H9 (cell line): ENCODE measurements around the gene RHBDF1. TPM values are rescaled to one million over a fixed set of nuclear protein-coding genes. Genes with fewer than 3 reads are reported as not detected.

Source experiments
- DNase-seq: peaks from one replicate; pipeline ENCODE4 v3.0.0-alpha.2; 2017
- H2AFZ ChIP-seq: one replicate; pipeline ENCODE4 v1.6.1; 2013; ENCODE audit warnings: mild to moderate bottlenecking, low read length, control low read depth, moderate library complexity
- H2AK5ac ChIP-seq: 2 replicates; pipeline ENCODE4 v1.6.1; 2013; ENCODE audit warnings: low read length, control low read depth, mixed read lengths; ENCODE audit not compliant: insufficient read length
- H2BK120ac ChIP-seq: one replicate; pipeline ENCODE4 v1.6.1; 2013; ENCODE audit warnings: low read depth, mild to moderate bottlenecking, low read length, control low read depth, inconsistent platforms; ENCODE audit not compliant: poor library complexity, severe bottlenecking
- H2BK12ac ChIP-seq: 2 replicates; pipeline ENCODE4 v1.6.1; 2013; ENCODE audit warnings: low read length, control low read depth, mixed read lengths, low read depth; ENCODE audit not compliant: insufficient read length
- H2BK15ac ChIP-seq: 2 replicates; pipeline ENCODE4 v1.6.1; 2013; ENCODE audit warnings: low read depth, low read length, control low read depth
- H2BK20ac ChIP-seq: one replicate; pipeline ENCODE4 v1.6.1; 2013; ENCODE audit warnings: low read depth, mild to moderate bottlenecking, low read length, control low read depth, inconsistent platforms; ENCODE audit not compliant: poor library complexity, severe bottlenecking
- H2BK5ac ChIP-seq: 2 replicates; pipeline ENCODE4 v1.6.1; 2013; ENCODE audit warnings: low read length, control low read depth, mixed read lengths; ENCODE audit not compliant: insufficient read length
- H3K14ac ChIP-seq: 2 replicates; pipeline ENCODE4 v1.6.1; 2013; ENCODE audit warnings: low read length, control low read depth; ENCODE audit not compliant: insufficient read depth
- H3K18ac ChIP-seq: 2 replicates; pipeline ENCODE4 v1.6.1; 2013; ENCODE audit warnings: low read depth, mild to moderate bottlenecking, mixed read lengths, low read length, control low read depth; ENCODE audit not compliant: insufficient read length
- H3K23ac ChIP-seq: 2 replicates; pipeline ENCODE4 v1.6.1; 2013; ENCODE audit warnings: low read length, control low read depth, mixed read lengths, low read depth; ENCODE audit not compliant: insufficient read length
- H3K23me2 ChIP-seq: 2 replicates; pipeline ENCODE4 v1.6.1; 2013; ENCODE audit warnings: low read depth, mild to moderate bottlenecking, mixed read lengths, low read length, control low read depth; ENCODE audit not compliant: insufficient read length, poor library complexity, severe bottlenecking
- H3K27ac ChIP-seq: 2 replicates; pipeline ENCODE4 v1.5.1; 2013; ENCODE audit warnings: low read length, control low read depth, mixed read lengths, low read depth; ENCODE audit not compliant: insufficient read length
- H3K27me3 ChIP-seq: 2 replicates; pipeline ENCODE4 v1.6.1; 2013; ENCODE audit warnings: low read length, control low read depth, inconsistent platforms; ENCODE audit not compliant: insufficient read depth
- H3K4ac ChIP-seq: 2 replicates; pipeline ENCODE4 v1.6.1; 2013; ENCODE audit warnings: low read depth, mild to moderate bottlenecking, control low read depth, inconsistent platforms, low read length, moderate library complexity
- H3K4me1 ChIP-seq: 2 replicates; pipeline ENCODE4 v1.6.1; 2013; ENCODE audit warnings: low read length, control low read depth, inconsistent platforms; ENCODE audit not compliant: insufficient read depth
- H3K4me2 ChIP-seq: 2 replicates; pipeline ENCODE4 v1.6.1; 2013; ENCODE audit warnings: low read length, control low read depth, mixed read lengths; ENCODE audit not compliant: insufficient read length, insufficient read depth
- H3K56ac ChIP-seq: 2 replicates; pipeline ENCODE4 v1.6.1; 2013; ENCODE audit warnings: low read depth, mild to moderate bottlenecking, mixed read lengths, low read length, control low read depth; ENCODE audit not compliant: insufficient read length
- H3K79me1 ChIP-seq: 2 replicates; pipeline ENCODE4 v1.6.1; 2013; ENCODE audit warnings: low read depth, mild to moderate bottlenecking, moderate library complexity, low read length, control low read depth, inconsistent platforms; ENCODE audit not compliant: insufficient read depth, poor library complexity, severe bottlenecking
- H3K79me2 ChIP-seq: 2 replicates; pipeline ENCODE4 v1.6.1; 2013; ENCODE audit warnings: low read length, control low read depth, inconsistent platforms; ENCODE audit not compliant: insufficient read depth
- H3K9ac ChIP-seq: 2 replicates; pipeline ENCODE4 v1.6.1; 2013; ENCODE audit warnings: low read length, control low read depth, mixed read lengths; ENCODE audit not compliant: insufficient read length; ENCODE audit errors: extremely low read depth
- H3K9me3 ChIP-seq: one replicate; pipeline ENCODE4 v1.6.1; 2013; ENCODE audit warnings: low read depth, low read length, inconsistent platforms; ENCODE audit not compliant: control insufficient read depth
- H3T11ph ChIP-seq: one replicate; pipeline ENCODE4 v1.6.1; 2013; ENCODE audit warnings: mild to moderate bottlenecking, low read length, control low read depth, inconsistent platforms
- H4K20me1 ChIP-seq: one replicate; pipeline ENCODE4 v1.6.1; 2013; ENCODE audit not compliant: control insufficient read depth, insufficient read length, insufficient read depth
- H4K5ac ChIP-seq: 2 replicates; pipeline ENCODE4 v1.6.1; 2013; ENCODE audit warnings: low read depth, mild to moderate bottlenecking, mixed read lengths, low read length, control low read depth; ENCODE audit not compliant: insufficient read length
- H4K8ac ChIP-seq: replicated peaks from 2 replicates; pipeline ENCODE4 v1.6.1; 2013; ENCODE audit warnings: low read length, control low read depth, mixed read lengths, low read depth; ENCODE audit not compliant: insufficient read length
- H4K91ac ChIP-seq: 2 replicates; pipeline ENCODE4 v1.6.1; 2013; ENCODE audit warnings: low read depth, mild to moderate bottlenecking, moderate library complexity, mixed read lengths, low read length, control low read depth; ENCODE audit not compliant: insufficient read length
- H3K27ac Mint-ChIP-seq, 3 experiments: 2 replicates in 2 of 3; 3 replicates in 1 of 3; pipeline ENCODE4 v1.8.0; 2020 to 2021; ENCODE audit warnings: mixed read lengths in 3 of 3, mild to moderate bottlenecking in 1 of 3, moderate library complexity in 1 of 3
- H3K27me3 Mint-ChIP-seq: 2 replicates; pipeline ENCODE4 v1.8.0; 2021; ENCODE audit warnings: low read depth, mild to moderate bottlenecking, moderate library complexity, mixed read lengths
- H3K36me3 Mint-ChIP-seq, 3 experiments: 2 replicates in 2 of 3; 3 replicates in 1 of 3; pipeline ENCODE4 v1.8.0; 2020 to 2021; ENCODE audit warnings: low read depth in 3 of 3, mixed read lengths in 3 of 3; ENCODE audit not compliant: insufficient read depth in 1 of 3
- H3K4me1 Mint-ChIP-seq, 2 experiments: 2 replicates each; pipeline ENCODE4 v1.8.0; 2020; ENCODE audit warnings: mixed read lengths in 2 of 2
- H3K4me3 Mint-ChIP-seq, 2 experiments: 2 replicates in 1 of 2; 3 replicates in 1 of 2; pipeline ENCODE4 v1.8.0; 2020 to 2021; ENCODE audit warnings: mild to moderate bottlenecking in 2 of 2, mixed read lengths in 2 of 2, moderate library complexity in 1 of 2
- H3K9me3 Mint-ChIP-seq, 2 experiments: 2 replicates in 1 of 2; 3 replicates in 1 of 2; pipeline ENCODE4 v1.8.0; 2020; ENCODE audit warnings: mild to moderate bottlenecking in 2 of 2, mixed read lengths in 2 of 2, moderate library complexity in 1 of 2
- WGBS: extraction: QIAGEN DNeasy Blood & Tissue Kit; methylation state at CpG from one replicate; pipeline ENCODE4 v1.1.7; 2013; ENCODE audit warnings: missing lambda C conversion rate, low lambda C conversion rate, mixed read lengths; ENCODE audit not compliant: insufficient read length; ENCODE audit errors: extremely low coverage; 5-methylcytosine and 5-hydroxymethylcytosine counted together
- total RNA-seq: library from RNA; stranded (reverse); gene quantifications from 2 replicates; pipeline ENCODE4 v1.2.1, GENCODE V29; 2021
- TF ChIP-seq, protein P1 (sequence below): fragments of 200-600 bp; sonication (generic); conservative IDR thresholded peaks from 3 replicates; pipeline ENCODE4 v1.8.0; 2021; ENCODE audit warnings: antibody characterized with exemption, mild to moderate bottlenecking

Gene RHBDF1
- total RNA-seq, 1 experiment from 2014 or later: 34.6 TPM

DNA sequence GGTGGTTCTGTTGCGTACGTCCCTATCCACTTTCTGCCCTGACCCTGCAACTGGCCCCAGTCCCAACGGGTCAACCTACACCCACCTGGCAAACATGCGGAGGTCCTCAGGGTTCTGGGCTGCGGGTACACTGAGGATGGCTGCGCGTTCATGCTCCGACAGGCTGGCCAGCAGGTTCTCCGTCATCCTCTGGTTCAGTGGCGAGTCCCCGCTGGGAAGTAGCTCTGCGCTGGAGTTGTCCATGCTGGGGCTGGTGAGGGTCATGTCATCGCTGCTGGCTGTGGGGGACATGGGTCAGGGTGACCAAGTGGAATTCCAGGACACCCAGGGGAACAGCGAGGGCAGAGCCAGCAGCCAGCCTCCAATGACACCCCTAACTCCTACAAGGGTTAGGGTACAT, 16.2 kb upstream of the RHBDF1 start:
- H3K14ac ChIP-seq: no peak overlapping the region
- no peak overlapping the region for H3T11ph ChIP-seq
- no peak overlapping the region for H4K91ac ChIP-seq
- no peak overlapping the region for H3K23ac ChIP-seq
- TF ChIP-seq, protein P1, sequence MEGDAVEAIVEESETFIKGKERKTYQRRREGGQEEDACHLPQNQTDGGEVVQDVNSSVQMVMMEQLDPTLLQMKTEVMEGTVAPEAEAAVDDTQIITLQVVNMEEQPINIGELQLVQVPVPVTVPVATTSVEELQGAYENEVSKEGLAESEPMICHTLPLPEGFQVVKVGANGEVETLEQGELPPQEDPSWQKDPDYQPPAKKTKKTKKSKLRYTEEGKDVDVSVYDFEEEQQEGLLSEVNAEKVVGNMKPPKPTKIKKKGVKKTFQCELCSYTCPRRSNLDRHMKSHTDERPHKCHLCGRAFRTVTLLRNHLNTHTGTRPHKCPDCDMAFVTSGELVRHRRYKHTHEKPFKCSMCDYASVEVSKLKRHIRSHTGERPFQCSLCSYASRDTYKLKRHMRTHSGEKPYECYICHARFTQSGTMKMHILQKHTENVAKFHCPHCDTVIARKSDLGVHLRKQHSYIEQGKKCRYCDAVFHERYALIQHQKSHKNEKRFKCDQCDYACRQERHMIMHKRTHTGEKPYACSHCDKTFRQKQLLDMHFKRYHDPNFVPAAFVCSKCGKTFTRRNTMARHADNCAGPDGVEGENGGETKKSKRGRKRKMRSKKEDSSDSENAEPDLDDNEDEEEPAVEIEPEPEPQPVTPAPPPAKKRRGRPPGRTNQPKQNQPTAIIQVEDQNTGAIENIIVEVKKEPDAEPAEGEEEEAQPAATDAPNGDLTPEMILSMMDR: no peak
- H3K23me2 ChIP-seq: no peaks in the 10 kb centered on the region
- no peak overlapping the region for H4K5ac ChIP-seq
- no peak overlapping the region for H2AK5ac ChIP-seq
- H3K4me1 ChIP-seq: no peaks in the 10 kb centered on the region
- H3K36me3 Mint-ChIP-seq: peaks cover 4 to 48% (median 30%) of the 10 kb centered on the region in 3 experiments
- H3K9ac ChIP-seq: no peak overlapping the region
- peaks cover 4 to 6% of the 10 kb centered on the region in 2 experiments; a peak in 2 of 4 replicates for H3K4me1 Mint-ChIP-seq
- H3K79me1 ChIP-seq: no peaks in the 10 kb centered on the region
- no peaks in the 10 kb centered on the region for H3K79me2 ChIP-seq
- H2BK20ac ChIP-seq: no peak overlapping the region
- no peak overlapping the region for H2BK120ac ChIP-seq
- no peak overlapping the region for H3K27ac ChIP-seq
- no peaks in the 10 kb centered on the region for H3K9me3 Mint-ChIP-seq
- no peak overlapping the region for H3K27ac Mint-ChIP-seq
- no CpG with 5 or more reads among the region's 14 CpGs for WGBS
- H3K4me2 ChIP-seq: no peak overlapping the region
- H4K8ac ChIP-seq: no peak overlapping the region
- H2BK5ac ChIP-seq: no peak overlapping the region
- H3K4ac ChIP-seq: no peak overlapping the region
- H2BK15ac ChIP-seq: no peak overlapping the region
- no peak overlapping the region for H3K4me3 Mint-ChIP-seq
- H2BK12ac ChIP-seq: no peak overlapping the region
- H2AFZ ChIP-seq: no peak overlapping the region
- peaks cover 2% of the 10 kb centered on the region for H4K20me1 ChIP-seq
- no peaks in the 10 kb centered on the region for H3K27me3 ChIP-seq
- H3K18ac ChIP-seq: no peak overlapping the region
- no peak overlapping the region for H3K56ac ChIP-seq
- DNase-seq: no peak
- H3K27me3 Mint-ChIP-seq: no peaks in the 10 kb centered on the region; the same call in 1 of the 2 replicates
- H3K9me3 ChIP-seq: no peaks in the 10 kb centered on the region
